ENCODE data around the gene SURF6.

- TF ChIP-seq POLR2AphosphoS5 (IDR thresholded peaks at IDR 0.05; ENCODE audit: low read depth, low read length): no peak
- TF ChIP-seq, protein P1, sequence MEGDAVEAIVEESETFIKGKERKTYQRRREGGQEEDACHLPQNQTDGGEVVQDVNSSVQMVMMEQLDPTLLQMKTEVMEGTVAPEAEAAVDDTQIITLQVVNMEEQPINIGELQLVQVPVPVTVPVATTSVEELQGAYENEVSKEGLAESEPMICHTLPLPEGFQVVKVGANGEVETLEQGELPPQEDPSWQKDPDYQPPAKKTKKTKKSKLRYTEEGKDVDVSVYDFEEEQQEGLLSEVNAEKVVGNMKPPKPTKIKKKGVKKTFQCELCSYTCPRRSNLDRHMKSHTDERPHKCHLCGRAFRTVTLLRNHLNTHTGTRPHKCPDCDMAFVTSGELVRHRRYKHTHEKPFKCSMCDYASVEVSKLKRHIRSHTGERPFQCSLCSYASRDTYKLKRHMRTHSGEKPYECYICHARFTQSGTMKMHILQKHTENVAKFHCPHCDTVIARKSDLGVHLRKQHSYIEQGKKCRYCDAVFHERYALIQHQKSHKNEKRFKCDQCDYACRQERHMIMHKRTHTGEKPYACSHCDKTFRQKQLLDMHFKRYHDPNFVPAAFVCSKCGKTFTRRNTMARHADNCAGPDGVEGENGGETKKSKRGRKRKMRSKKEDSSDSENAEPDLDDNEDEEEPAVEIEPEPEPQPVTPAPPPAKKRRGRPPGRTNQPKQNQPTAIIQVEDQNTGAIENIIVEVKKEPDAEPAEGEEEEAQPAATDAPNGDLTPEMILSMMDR (IDR thresholded peaks at IDR 0.05): no peak
Observed at GRCh38 chr9:133304158-133304470, 31.9 kb downstream of the SURF6 start.
